Activated T-helper 9 cell treated with anti-CD3 and anti-CD28 coated beads, Interleukin-2, amount 50 U/mL, for 16 hours (primary cell): ENCODE data around the gene GFAP.
"Not testable (repeated sequence)": the region's sequence is repeated elsewhere in the genome, so short reads cannot be mapped to it uniquely, and the experiment has no call there.

Source experiments
- DNase-seq: peaks from one replicate; pipeline ENCODE4 v3.0.0-alpha.2; 2020; ENCODE audit warnings: low read depth

GFAP gene

DNA sequence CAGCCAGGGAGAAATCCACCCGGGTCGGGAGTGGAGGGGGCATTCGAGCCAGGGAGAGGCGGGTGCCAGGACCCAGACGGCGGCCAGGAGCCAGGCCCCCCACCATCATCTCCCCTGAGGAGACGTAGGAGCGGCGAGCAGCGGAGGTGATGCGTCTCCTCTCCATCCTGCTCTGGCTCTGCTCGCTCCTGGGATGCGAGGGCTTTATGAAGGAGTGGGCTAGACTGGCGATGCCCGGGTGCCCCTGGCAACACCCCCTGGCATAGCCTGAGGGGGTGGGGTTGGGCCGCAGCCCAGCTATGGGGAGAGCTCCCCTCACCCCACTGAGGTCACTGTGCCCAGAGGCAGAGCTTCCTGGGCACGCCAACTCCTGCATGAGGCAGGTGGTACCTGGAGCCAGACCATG lies at the start of gene GFAP:
TSS of gene GFAP (minus strand) at position 180 of the 406 bp plus-strand sequence. CDS start at position 166, 14 bp downstream.
- DNase-seq = no peak

DNA sequence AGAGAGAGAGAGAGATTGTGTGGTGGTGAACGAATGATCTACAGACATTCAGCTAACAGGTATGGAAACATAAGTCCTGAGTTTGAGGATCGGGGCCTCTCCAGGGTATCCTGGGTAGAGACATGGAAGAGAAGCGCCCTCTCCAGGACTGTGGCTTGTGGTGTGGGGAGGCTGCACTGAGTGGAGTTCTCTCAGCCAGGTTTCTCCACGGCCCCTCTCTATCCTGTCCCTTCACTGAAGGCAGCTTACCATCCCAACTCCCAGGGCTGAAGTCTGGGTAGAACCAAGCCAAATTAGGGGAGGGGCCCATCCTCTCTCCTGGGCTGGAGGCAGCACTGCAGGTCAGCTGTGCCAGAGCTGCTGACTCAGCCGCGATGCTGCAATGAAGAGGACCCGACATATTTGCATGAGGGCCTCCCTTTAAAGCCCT lies 46.6 kb upstream of the GFAP start:
- DNase-seq = no peak

DNA sequence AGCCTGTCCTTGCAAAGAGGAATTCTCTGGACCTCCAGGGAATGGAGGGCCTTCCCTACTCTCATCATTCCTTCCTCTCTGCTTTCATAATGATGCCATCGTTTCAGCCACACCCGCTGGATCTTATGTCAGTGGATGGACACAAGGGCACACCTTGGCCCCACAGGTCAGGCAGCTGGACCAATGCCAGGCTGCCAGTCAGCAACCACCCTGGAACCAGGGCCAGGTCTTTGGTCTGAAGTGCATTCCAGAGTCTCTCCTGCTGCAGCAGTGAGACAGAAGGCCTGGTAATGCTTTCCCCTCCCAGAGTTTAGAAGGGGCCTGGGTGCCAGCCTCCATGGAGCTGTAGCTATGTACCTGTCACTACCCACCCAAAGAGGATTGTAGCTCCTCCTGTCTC lies 45.4 kb upstream of the GFAP start:
- no peak for DNase-seq

DNA sequence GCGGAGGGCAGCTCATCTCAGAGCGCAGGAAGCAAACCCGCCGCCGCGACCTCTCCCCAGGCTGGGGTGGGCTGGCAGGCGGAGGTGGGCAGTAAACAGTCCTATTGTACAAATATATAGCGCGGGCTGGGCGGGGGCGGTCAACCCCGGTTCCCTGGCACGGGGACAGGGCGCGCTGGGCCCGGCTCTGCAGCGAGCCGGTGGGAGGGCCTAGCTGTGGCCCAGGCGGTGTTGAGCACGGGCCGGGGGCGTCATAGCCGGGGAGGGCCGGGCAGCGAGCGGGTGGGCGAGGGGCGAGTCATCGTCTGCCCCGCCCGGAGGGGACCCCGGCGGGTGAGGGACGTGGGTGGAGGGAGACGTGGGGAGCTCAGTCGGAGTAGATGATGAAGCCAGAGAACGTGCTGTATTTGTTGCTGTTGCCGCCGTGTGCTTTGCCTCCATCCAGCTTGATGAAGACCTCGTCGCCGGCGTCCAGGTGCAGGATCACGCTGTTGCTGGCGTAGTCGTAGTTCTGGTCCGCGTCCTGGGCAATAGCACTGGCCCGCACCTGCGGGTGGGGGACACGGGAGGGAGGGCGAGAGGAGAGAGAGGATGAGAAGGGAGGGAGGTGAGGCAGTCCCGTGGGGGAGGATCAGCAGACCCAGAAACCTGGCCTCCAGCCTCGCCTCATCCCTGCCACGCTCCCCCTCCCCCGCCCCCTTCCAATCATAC lies 44.7 kb upstream of the GFAP start:
- no peak for DNase-seq

DNA sequence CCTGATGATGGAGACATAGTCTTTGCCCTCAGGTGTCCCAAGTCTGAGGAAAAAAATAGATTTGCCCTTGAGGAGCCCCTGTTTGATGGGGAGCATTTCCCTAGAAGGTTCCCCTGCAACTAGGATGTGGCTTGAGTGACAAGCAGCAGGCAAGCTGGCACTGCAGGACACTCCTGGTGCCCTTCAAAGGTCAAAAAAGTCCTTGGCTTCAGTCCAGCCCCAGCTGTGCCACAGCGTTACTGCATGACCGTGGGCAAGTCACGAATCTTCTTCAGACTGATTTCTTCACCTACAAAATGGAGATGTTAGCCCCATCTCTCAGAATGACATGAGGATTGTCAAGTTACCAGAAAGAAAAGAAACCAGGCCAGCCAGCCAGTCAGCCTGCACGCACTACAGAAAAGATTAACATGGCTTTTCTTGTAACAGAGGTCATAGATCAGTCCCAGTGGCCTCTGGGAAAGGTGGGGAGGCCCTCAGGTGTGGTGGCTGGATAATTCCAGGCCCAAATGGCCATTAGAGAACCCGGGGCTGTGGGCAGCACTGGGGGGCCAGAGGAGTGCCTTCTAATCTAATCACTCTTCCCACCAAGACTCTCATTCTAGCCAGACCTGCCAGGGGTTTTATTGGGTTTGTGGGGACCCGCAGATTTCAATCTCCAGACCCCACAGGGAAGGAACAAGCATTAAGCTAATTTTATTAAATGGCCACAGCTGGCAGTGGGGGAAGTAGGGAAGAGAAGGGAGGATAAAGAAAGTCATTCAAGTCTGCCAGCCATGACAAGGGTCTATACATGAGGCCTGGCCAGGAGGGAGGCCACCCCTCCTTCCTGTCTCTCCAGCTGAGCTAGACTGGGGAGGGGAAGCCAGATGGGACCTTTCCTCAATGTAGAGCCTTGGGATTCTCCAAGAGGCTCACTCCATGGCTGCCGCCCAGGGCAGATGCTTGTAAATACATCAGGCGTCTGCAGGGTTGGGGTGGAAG lies 42.0 kb upstream of the GFAP start:
- DNase-seq = no peak

DNA sequence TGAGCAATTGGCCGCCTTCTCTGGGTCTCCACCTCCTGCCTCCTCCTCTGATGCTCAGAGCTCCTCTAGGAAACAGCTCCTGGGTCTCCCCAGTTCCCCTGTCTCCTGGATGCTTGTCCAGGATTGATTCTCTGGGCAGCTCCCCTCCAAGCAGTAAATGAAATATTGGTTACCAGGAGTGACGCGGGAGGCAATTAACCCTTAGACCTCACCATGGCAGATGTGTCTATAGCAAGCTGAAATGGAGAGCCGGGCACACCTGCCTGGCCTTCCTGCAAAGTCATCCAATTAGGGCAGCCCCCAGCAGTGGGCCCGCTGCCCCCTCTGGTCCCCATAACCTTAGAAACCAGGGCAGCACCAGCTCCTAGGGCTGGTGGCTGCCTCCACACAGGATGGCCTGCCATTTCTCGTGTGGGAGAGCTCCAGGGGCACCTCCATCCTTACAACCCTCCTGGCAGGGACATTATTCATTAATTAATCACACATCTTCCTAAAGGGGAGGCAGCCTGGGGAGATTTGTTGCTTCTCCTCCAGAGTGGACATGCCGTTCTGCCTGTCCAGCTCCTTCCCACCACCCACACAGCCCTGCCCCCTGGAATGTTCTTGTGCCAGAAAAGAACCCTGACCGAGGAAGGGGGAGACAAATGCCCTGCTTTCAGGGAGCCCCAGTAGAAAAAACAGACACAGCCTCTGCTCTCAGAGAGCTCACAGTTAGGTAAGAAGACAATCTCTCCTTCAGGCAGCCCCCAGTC lies 40.5 kb upstream of the GFAP start:
- no peak for DNase-seq

DNA sequence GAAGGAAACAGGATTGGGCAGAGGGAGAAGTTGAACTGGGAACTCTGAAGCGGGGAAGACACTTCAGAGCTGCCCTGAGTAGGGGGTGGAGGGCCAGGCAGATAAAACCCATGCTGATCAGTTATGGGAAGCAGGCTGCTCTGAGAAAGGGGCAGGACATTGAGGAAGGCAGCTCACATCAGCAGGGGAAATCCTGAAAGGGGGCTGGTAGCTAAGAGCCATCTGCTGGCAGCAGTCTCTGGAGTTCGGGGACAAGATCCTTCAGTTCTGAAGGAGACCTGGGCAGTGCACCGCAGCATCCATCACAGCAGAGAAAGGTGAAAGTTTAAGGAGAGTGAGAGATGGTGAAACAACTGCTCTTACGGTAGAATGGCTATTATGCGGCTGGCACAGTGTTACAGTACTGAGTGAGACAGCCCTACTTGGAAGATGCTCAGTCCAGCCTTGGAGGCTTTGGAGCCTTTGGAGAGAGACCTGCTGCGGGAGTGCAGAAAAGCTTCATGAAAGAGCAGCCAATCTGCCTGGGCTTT lies 37.7 kb upstream of the GFAP start:
- no peak for DNase-seq

DNA sequence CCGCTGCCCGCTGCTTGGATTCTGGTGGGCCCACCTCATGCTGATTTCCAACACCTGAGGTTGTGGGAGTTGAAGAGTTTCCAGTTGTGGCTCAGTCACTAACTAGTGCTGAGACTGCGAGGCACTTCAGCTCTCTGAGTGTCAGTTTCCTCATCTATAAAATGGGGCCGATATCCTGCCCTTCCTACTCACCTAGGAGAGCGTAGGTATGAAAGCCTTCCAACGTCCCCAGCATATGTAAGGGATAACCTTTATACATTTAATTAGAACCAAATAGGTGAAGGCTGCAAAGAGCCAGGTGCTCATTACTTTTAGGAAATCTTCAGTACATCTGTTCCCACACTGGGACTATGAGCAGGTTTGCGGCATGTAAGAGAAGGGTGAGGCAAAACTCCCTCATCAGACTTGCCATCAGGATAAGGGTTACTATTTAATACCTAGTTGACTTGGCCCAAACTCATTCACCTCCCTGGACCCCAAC lies 33.1 kb upstream of the GFAP start:
- no peak for DNase-seq

DNA sequence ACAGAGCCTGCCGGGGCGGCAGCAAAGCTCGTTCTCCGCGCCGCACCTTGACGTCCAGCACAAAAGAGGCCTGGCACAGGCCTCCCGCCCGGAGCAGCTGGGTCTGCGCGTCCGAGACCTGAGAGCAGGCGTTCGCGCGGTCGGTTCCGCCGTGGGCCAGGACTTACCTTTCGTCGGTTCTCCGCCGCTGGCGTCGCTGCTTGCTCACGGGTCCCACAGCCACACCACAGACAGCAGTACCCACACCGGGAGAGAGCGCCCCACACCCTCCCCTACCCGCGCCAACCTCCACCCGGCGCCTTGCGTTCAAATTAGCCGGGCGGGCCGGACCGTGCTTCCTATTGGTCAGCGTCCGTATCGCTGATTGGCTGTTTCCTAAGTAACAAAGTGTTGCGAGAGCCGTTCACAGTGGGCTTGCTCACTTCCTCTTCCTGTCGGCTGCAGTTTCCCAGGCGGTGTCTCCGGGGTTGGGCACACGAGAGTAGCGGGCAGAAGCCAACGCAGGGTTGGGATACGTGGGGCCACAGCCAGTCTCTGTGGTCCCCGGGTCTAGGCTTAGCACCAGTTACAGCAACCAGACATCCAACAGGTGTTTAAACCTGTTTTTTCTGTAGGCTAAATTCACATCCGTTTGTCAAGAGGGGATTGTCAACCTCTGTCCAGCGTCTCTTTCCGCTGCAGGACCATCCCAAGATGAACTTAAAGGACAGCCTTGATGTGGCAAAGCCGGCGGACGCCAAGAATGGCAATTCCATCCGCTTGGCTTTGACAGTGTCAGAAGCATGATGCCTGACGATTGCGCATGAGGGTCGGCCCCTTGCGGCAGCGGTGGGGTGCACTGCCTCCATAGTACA lies 32.4 kb upstream of the GFAP start, which contains the start of gene KIF18B:
TSS of gene KIF18B (minus strand) at position 313 of the 854 bp plus-strand sequence. CDS start 11,429 bp downstream, outside the sequence.
- DNase-seq = peak; percentile 76

DNA sequence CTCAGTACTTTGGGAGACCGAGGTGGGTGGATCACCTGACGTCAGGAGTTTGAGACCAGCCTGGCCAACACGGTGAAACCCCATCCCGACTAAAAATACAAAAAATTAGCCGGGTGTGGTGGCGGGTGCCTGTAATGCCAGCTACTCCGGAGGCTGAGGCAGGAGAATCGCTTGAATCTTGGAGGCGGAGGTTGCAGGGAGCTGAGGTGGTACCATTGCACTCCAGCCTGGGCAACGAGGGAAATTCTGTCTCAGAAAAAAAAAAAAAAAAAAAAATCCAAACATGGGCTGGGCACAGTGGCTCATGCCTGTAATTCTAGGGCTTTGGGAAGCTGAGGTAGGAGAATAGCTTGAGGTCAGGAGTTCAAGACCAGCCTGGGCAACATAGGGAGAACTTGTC lies 30.4 kb upstream of the GFAP start:
- not testable (repeated sequence) for DNase-seq

DNA sequence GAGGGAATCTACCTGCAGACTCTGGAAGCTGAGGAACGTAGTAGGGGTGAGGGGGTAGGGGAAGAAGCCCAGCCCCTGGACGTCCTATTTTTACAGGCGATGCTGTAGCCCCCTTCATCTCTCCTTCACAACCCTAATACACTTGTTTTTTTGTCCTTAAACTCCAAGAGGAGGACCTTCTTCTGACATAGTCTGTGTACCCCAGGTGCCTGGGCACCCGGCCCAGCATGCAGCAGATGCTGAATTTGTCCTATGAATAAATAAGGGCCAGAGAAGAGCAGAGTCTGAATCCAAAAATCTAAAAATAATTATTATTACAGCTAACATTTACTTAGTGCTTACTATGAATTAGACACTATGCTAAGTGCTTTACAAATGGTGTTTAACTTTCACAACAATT lies 27.2 kb upstream of the GFAP start:
- no peak for DNase-seq

DNA sequence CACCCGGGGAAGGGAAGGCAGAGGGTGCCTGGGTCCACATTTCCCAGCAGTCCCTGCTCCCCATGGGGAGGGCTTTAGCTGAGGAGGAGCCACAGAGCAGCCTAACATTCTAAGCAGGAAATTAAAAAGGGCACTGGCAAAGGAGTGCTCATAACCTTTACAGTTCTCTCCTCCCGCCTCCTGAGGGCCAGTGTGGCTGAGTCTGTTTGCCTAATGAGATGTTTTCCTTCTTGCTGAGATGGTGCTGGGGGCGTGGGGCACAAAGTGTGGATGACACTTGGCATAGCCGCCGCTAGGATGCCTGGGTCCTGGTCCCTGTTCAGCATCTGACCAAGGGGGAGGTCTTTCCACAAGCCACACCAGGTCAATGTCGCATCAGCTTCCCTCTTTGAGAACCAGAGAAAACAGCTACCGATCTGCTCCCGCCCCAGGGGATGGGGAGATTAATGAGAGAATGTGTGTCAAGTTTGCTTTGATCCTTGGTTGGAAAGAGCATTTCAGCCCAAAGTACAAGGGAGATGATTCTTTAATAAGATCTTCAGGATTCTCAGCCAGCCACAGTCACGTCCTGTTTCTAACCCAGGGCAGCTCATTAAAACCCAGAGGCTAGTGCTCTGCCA lies 26.5 kb upstream of the GFAP start:
- no peak for DNase-seq

DNA sequence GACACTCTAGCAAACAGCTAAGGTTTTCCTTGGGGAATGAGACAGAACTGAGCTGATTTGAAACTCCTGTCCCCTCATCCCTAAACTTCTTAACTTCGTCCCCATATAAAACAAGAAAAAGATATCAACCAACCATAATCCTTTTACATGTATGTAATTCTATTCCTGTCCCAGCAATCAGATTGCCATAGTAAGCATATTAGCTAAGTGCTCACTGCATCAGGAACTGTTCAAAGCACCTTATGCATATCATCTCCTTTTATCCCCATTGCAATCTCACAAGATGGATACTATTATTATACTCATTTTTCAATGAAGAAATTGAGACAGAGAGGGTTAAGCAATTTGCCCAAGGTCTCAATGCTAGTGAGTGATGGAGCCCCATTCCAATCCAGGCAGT lies 25.5 kb upstream of the GFAP start:
- DNase-seq = no peak

DNA sequence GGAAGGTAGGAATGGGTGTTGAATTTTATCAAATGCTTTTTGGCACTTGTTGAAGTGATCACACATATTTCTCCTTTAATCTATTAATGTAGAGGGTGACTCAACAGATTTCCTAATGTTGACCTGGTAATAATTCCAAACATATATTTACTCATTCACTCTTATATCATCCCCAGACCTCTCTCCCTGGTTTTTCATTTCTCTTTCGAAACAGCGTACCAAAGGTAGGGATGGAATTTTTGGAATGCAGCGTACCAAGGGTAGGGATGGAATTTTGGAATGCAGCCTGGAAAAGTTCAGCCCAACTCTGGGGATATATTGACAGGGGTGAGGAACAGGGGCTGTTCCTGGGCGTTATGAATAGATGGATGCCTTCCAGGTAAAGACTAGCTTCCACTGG lies 25.0 kb upstream of the GFAP start:
- no peak for DNase-seq

DNA sequence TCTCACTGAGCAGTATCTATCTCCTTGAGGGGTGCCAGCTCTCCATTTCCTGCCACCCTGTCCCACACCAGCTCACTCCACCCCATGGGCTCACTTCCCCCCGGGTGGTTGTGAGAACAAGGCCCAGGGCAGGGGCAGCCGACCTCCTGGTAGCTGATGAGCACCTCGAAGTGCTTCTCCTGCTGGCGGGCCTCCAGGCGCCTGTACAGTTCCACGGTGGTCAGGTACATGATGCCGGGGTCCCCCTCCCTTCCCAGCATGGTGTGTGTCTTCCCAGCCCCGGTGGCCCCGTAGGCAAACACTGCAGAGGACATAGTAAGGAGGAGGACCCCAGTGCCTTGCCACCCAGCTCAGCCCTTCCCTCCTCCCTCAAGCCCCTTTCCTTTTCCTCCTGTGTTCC lies 19.8 kb upstream of the GFAP start:
- no peak for DNase-seq

DNA sequence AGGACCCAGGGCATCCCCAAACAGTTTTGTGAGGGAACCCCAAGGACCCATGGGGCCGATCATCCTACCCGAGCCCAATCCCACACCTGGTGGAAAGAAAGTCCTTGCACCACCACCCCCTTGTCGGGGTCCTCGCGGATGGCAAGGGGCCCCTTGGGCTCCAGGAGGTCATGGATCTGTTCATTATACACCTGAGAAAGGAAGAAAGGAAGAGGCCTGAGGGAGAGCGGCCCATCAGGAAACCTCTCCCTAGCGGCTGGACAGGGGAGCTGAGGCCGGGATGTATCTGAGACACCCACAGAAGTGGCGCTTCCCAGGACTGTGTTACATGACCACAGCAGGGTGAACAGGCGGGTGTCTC lies 19.4 kb upstream of the GFAP start:
- no peak for DNase-seq

DNA sequence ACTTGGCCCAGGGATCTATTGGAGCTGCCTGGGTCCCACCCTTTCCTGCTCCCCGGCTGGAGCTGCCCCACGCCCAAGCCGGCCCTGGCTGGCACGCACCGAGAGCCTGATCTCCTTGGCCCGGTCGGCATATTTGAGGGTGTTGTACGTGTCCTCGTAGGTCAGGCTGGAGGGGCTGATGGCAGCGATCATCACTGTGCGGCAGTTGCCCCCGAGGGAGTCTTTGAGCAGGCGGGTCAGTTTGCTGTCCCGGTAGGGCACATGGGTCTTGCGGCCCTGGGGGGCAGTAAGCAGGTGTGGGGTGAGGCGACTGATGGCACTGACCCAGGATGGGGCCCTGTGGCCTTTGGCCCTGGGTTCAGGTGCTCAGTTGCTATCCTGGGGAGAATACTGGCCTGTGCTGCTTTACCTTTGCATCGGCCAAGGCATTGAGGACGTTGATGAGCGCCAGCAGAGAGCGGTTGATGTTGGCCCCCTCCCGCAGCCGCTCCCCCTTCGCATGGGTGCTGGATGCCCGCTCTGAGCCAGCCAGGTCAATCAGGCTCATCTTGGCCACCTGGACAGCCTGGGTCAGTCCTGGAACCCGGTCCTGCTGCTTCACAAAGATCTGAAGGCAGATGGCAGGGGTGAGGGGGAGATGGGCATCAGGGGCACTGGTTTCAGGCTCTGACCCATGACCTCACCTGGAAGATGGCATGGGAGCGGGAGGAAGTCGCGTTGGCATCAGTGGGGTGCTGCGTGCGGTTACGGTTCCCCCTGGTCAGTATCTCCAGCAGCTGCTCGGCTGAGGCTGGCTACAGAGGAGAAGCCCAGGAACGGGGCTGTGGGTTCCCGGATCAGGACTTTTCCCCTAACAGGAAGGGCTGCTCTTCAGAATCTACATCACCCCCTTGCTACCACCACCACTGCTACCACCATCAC lies 18.8 kb upstream of the GFAP start:
- DNase-seq = no peak

DNA sequence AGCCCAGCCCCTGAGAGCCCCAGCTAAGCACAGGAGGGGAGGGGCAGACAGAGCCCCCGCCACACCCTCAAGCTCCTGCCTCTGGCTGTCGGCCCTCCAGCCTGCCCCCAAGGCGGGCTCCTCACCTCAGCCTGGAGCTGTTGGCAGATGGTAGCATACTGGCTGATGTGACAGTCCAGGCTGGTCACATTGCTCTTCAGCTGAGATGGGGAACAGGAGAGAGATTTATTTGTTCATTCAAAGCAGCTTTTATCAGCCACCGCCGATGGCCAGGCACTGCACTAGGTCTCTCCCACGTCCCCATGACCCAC lies 17.4 kb upstream of the GFAP start:
- DNase-seq = no peak

DNA sequence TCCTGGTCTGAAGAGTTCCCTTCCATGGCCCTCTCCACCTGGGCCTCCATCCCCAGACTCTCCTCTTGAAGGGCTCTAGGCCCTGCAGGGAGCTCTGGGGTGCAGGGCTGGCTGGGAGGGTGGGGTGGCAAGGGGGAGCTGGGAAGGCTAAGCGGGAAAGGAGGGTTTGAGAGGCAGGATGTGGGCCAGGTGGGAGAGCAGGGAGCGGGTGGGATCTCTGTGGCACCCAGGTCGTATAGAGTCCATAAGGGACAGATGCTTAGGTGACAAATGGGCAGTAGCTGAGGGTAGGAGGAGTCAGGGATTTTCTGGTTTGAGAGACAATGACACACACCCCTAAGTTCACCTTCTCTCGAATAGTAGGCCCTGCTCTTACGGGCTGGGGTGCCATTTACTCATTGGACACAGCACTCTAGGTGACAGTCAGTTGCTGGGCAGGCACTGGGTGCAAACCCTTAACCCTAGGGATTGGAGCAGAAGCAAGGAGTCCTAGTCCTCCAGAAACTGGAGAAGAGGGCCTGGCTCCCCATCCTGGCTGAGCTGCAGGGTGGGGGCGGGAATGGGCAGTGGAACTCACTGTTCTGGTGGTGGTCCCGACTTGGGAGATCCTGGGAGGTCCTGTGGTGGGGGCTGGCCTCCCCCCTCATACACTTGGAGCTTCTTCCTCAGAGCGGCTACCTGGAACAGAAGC lies 16.9 kb upstream of the GFAP start:
- no peak for DNase-seq
